ENCODE measurements around the gene HTR3E.

DNA sequence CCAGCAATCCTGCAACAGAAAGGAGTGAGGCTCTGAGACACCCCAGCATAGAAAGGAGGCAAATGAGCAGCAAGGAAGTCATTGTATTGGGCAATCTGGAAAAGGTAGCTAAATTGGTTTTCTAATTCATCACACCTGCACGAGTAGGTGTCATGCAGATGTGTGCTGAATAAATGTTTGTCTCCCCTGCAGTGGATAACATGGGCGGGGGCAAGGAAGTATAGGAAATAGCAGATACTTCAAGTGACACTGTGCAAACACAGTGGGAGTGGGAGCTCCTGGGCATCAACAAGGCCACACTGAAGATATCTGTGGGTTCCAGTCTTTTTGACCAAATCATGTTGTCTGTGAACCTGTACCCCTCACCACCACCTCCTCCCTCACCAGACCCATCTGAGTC lies 14.4 kb upstream of the HTR3E start:
- TF ChIP-seq YY1 (tag by site-specific recombination; IDR thresholded peaks at IDR 0.05) (no peak), ZNF214 (tag by site-specific recombination; IDR thresholded peaks at IDR 0.05; ENCODE audit: borderline replicate concordance) (no peak), ZNF391 (tag by site-specific recombination; IDR thresholded peaks at IDR 0.05; ENCODE audit: borderline replicate concordance, low read depth) (no peak), ZNF777 (tag by site-specific recombination; IDR thresholded peaks at IDR 0.05; ENCODE audit: borderline replicate concordance) (no peak), ZNF785 (tag by site-specific recombination; IDR thresholded peaks at IDR 0.05) (no peak), ZNF514 (tag by site-specific recombination; IDR thresholded peaks at IDR 0.05) (no peak), OVOL3 (tag by site-specific recombination; IDR thresholded peaks at IDR 0.05) (no peak), ZNF423 (tag by site-specific recombination; IDR thresholded peaks at IDR 0.05) (no peak), ZBTB20 (tag by site-specific recombination; IDR thresholded peaks at IDR 0.05) (no peak), ZNF274 (IDR thresholded peaks at IDR 0.05; ENCODE audit: low read length) (no peak), ZNF274 (tag by site-specific recombination; IDR thresholded peaks at IDR 0.05; ENCODE audit: borderline replicate concordance) (no peak)
- TF ChIP-seq, protein P1, sequence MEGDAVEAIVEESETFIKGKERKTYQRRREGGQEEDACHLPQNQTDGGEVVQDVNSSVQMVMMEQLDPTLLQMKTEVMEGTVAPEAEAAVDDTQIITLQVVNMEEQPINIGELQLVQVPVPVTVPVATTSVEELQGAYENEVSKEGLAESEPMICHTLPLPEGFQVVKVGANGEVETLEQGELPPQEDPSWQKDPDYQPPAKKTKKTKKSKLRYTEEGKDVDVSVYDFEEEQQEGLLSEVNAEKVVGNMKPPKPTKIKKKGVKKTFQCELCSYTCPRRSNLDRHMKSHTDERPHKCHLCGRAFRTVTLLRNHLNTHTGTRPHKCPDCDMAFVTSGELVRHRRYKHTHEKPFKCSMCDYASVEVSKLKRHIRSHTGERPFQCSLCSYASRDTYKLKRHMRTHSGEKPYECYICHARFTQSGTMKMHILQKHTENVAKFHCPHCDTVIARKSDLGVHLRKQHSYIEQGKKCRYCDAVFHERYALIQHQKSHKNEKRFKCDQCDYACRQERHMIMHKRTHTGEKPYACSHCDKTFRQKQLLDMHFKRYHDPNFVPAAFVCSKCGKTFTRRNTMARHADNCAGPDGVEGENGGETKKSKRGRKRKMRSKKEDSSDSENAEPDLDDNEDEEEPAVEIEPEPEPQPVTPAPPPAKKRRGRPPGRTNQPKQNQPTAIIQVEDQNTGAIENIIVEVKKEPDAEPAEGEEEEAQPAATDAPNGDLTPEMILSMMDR (tag by site-specific recombination; IDR thresholded peaks at IDR 0.05): no peak
- TF ChIP-seq, protein P2, sequence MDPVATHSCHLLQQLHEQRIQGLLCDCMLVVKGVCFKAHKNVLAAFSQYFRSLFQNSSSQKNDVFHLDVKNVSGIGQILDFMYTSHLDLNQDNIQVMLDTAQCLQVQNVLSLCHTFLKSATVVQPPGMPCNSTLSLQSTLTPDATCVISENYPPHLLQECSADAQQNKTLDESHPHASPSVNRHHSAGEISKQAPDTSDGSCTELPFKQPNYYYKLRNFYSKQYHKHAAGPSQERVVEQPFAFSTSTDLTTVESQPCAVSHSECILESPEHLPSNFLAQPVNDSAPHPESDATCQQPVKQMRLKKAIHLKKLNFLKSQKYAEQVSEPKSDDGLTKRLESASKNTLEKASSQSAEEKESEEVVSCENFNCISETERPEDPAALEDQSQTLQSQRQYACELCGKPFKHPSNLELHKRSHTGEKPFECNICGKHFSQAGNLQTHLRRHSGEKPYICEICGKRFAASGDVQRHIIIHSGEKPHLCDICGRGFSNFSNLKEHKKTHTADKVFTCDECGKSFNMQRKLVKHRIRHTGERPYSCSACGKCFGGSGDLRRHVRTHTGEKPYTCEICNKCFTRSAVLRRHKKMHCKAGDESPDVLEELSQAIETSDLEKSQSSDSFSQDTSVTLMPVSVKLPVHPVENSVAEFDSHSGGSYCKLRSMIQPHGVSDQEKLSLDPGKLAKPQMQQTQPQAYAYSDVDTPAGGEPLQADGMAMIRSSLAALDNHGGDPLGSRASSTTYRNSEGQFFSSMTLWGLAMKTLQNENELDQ (tag by site-specific recombination; IDR thresholded peaks at IDR 0.05; ENCODE audit: low read depth): no peak
- TF ChIP-seq, protein P3, sequence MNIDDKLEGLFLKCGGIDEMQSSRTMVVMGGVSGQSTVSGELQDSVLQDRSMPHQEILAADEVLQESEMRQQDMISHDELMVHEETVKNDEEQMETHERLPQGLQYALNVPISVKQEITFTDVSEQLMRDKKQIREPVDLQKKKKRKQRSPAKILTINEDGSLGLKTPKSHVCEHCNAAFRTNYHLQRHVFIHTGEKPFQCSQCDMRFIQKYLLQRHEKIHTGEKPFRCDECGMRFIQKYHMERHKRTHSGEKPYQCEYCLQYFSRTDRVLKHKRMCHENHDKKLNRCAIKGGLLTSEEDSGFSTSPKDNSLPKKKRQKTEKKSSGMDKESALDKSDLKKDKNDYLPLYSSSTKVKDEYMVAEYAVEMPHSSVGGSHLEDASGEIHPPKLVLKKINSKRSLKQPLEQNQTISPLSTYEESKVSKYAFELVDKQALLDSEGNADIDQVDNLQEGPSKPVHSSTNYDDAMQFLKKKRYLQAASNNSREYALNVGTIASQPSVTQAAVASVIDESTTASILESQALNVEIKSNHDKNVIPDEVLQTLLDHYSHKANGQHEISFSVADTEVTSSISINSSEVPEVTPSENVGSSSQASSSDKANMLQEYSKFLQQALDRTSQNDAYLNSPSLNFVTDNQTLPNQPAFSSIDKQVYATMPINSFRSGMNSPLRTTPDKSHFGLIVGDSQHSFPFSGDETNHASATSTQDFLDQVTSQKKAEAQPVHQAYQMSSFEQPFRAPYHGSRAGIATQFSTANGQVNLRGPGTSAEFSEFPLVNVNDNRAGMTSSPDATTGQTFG (tag by site-specific recombination; IDR thresholded peaks at IDR 0.05; ENCODE audit: borderline replicate concordance): no peak
- TF ChIP-seq, protein P4, sequence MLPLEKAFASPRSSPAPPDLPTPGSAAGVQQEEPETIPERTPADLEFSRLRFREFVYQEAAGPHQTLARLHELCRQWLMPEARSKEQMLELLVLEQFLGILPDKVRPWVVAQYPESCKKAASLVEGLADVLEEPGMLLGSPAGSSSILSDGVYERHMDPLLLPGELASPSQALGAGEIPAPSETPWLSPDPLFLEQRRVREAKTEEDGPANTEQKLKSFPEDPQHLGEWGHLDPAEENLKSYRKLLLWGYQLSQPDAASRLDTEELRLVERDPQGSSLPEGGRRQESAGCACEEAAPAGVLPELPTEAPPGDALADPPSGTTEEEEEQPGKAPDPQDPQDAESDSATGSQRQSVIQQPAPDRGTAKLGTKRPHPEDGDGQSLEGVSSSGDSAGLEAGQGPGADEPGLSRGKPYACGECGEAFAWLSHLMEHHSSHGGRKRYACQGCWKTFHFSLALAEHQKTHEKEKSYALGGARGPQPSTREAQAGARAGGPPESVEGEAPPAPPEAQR (tag by site-specific recombination; IDR thresholded peaks at IDR 0.05): no peak

Measured in HEK293 (cell line).